Heart left ventricle (tissue), 16 donors: ENCODE data around the gene AQP11. TPM values are rescaled to one million over a fixed set of nuclear protein-coding genes. Genes with fewer than 3 reads are reported as not detected.

Source experiments
- ATAC-seq, 4 donors: fragments of 200-7000 bp; cut with Tn5 transposase; one replicate each; pipeline ENCODE4 v1.9.1; 2020 to 2022; ENCODE audit warnings: moderate library complexity in 4 of 4, mild to moderate bottlenecking in 3 of 4, moderate number of reproducible peaks in 1 of 4
- DNase-seq, 5 donors: peaks; one replicate each; pipeline ENCODE4 v3.0.0-alpha.2; 2020
- H3K27ac ChIP-seq, 12 donors: fragments of 200-600 bp; sonication (generic) in 4 of 12; one replicate each; pipeline versions ENCODE4 v1.5.0 to v1.8.0; 2016 to 2022; ENCODE audit warnings: mild to moderate bottlenecking in 2 of 12
- H3K27me3 ChIP-seq, 9 donors: fragments of 200-600 bp; sonication (generic) in 2 of 9; one replicate each; pipeline versions ENCODE4 v1.5.1 to v1.8.0; 2016 to 2022; ENCODE audit warnings: mild to moderate bottlenecking in 3 of 9
- H3K36me3 ChIP-seq, 9 donors: fragments of 200-600 bp; sonication (generic) in 2 of 9; one replicate each; pipeline versions ENCODE4 v1.5.0 to v1.8.0; 2018 to 2022; ENCODE audit warnings: mild to moderate bottlenecking in 2 of 9
- H3K4me1 ChIP-seq, 12 donors: fragments of 200-600 bp; sonication (generic) in 4 of 12; one replicate each; pipeline versions ENCODE4 v1.5.0 to v1.8.0; 2016 to 2022; ENCODE audit warnings: mild to moderate bottlenecking in 3 of 12
- H3K4me3 ChIP-seq, 12 donors: fragments of 200-600 bp; sonication (generic) in 4 of 12; one replicate each; pipeline versions ENCODE4 v1.5.0 to v1.8.0; 2017 to 2022; ENCODE audit warnings: mild to moderate bottlenecking in 9 of 12, moderate library complexity in 4 of 12
- H3K9me3 ChIP-seq, 12 donors: fragments of 200-600 bp; sonication (generic) in 4 of 12; one replicate each; pipeline versions ENCODE4 v1.5.0 to v1.8.0; 2016 to 2022; ENCODE audit warnings: mild to moderate bottlenecking in 1 of 12
- CTCF ChIP-seq, 12 donors: fragments of 200-600 bp; sonication (generic) in 4 of 12; IDR thresholded peaks; one replicate each; pipeline versions ENCODE4 v1.5.0 to v1.8.0; 2018 to 2022; ENCODE audit warnings: antibody characterized with exemption in 12 of 12, mild to moderate bottlenecking in 5 of 12
- POLR2A ChIP-seq, 2 donors: fragments of 450-650 bp; IDR thresholded peaks; one replicate each; pipeline ENCODE4 v1.6.1; 2017; ENCODE audit warnings: antibody characterized with exemption in 2 of 2, mild to moderate bottlenecking in 2 of 2, moderate library complexity in 2 of 2
- WGBS, 4 donors: extraction: QIAGEN DNeasy Blood & Tissue Kit in 2 of 4; methylation state at CpG; one replicate each; pipeline versions ENCODE4 v1.1.5 to v1.1.7; 2013 to 2018; 5-methylcytosine and 5-hydroxymethylcytosine counted together
- intact Hi-C, 10 donors: fragments of 100-400 bp; cut with DNase I; formaldehyde crosslinking; loops; one replicate each; pipeline versions ENCODE4 v1.11.1 to v1.14.2; 2022
- polyA plus RNA-seq, 2 donors: library from polyadenylated mRNA; stranded (reverse); fragments of 200-250 nt; gene quantifications; one replicate each; pipeline ENCODE4 v1.2.3, GENCODE V29; 2013
- total RNA-seq, 9 donors: library from RNA; depleted of rRNA in 2 of 9; stranded (reverse); fragments of >200 nt in 2 of 9; fragmentation: NEBNext Ultra II Directional in 3 of 9; extraction: Animal tissue kit (Norgen Biotek cat#: 25700) in 3 of 9; gene quantifications; one replicate each; pipeline versions ENCODE4 v1.1.0 to v1.2.4, GENCODE V29; 2016 to 2023
- donor health status: ischemic (EF 13 %, LVEDD 7.1; RV severe dilation, severe dysfunction).
- donor health status: healthy with polysubstance abuse.
- donor health status: DM: no; HTN: yes; CAD: no.
- donor health status: DM: no; HTN: no; CAD: no.
- donor health status: ischemic (EF 25% LVEDD 6.9; RV normal size, moderate dysfunction).
- donor health status: ischemic (EF 25% LVEDD 5.7; RV mildly dilated, moderate dysfunction).
- donor health status: healthy.
- donor health status: DM: yes; HTN: yes; CAD: no.
- donor health status: ischemic (EF 35%, LVEDD 5.7; RV mildly dilated, moderate dysfunction).
- donor health status: nonischemic (EF 11% LVEDD 7.7; RV severe dilation, severe dysfunction).
- donor health status: DM: yes; HTN: yes; CAD: no.
- donor health status: PGD.
- donor health status: ischemic (EF 29% LVEDD 5.4; RV normal size, mild dysfunction).
- donor health status: nonischemic (EF 23%, LVEDD 6.1; RV moderate dilation, normal function).

Gene AQP11
- total and polyA plus RNA-seq, 11 donors, result 0.27 to 1.8 (median 0.85) TPM

GRCh38 chr11:77604281-77604680 is 14.5 kb downstream of the AQP11 start:
- Histone ChIP-seq H3K27ac (no peak overlapping the region), H3K36me3 (peaks cover 0 to 37% (median 26%) of the 10 kb centered on the region in 9 donors), H3K27me3 (no peaks in the 10 kb centered on the region), H3K9me3 (no peaks in the 10 kb centered on the region), H3K4me1 (peaks cover 0 to 16% (median 4%) of the 10 kb centered on the region in 12 donors), H3K4me3 (no peak overlapping the region)
- WGBS, 4 donors, result 95 to 100% (median 98%) methylated on average over 2 of the region's 2 CpGs
- DNase-seq (no peak), ATAC-seq (no peak)
- intact Hi-C loops, result no loop called here
- TF ChIP-seq POLR2A (IDR thresholded peaks at IDR 0.05) (no peak), CTCF (IDR thresholded peaks at IDR 0.05) (no peak)

GRCh38 chr11:77609234-77609633 is 19.5 kb downstream of the AQP11 start:
- no peak for DNase-seq
- 35 to 63% (median 50%) methylated on average over 1 of the region's 1 CpG for WGBS, 4 donors
- no peaks in the 10 kb centered on the region for H3K9me3 ChIP-seq
- no peaks in the 10 kb centered on the region for H3K27me3 ChIP-seq
- no peak overlapping the region for H3K27ac ChIP-seq
- no peak overlapping the region for H3K4me3 ChIP-seq
- no peak for ATAC-seq
- no peaks in the 10 kb centered on the region for H3K4me1 ChIP-seq
- TF ChIP-seq POLR2A (IDR thresholded peaks at IDR 0.05) (no peak), CTCF (IDR thresholded peaks at IDR 0.05) (no peak)
- peaks cover 0 to 81% (median 47%) of the 10 kb centered on the region in 9 donors for H3K36me3 ChIP-seq
- intact Hi-C loops, result no loop called here

GRCh38 chr11:77611921-77612320 is 22.2 kb downstream of the AQP11 start:
- no peak for ATAC-seq
- Histone ChIP-seq H3K4me3 (no peak overlapping the region), H3K4me1 (no peaks in the 10 kb centered on the region), H3K27ac (no peak overlapping the region), H3K27me3 (no peaks in the 10 kb centered on the region), H3K36me3 (peaks cover 0 to 99% (median 55%) of the 10 kb centered on the region in 9 donors), H3K9me3 (no peaks in the 10 kb centered on the region)
- intact Hi-C loops, result loop anchor here in 2 of 10 donors (10.0 kb wide), 1 partner anchor 417 kb away; no protein-coding TSS in a partner anchor
- DNase-seq, result no peak
- TF ChIP-seq CTCF (IDR thresholded peaks at IDR 0.05) (no peak), POLR2A (IDR thresholded peaks at IDR 0.05) (no peak)

GRCh38 chr11:77617892-77618291 is 28.1 kb downstream of the AQP11 start:
- intact Hi-C loops, result loop anchor here in 3 of 10 donors (5.0 to 10.0 kb wide), 2 partner anchors 423 to 426 kb away; no protein-coding TSS in a partner anchor
- WGBS, 4 donors, result 86 to 92% (median 89%) methylated on average over 3 of the region's 3 CpGs
- Histone ChIP-seq H3K4me1 (no peaks in the 10 kb centered on the region), H3K9me3 (no peaks in the 10 kb centered on the region), H3K4me3 (no peak overlapping the region), H3K27me3 (no peaks in the 10 kb centered on the region), H3K36me3 (peaks cover 2 to 97% (median 76%) of the 10 kb centered on the region in 9 donors), H3K27ac (no peak overlapping the region)
- TF ChIP-seq CTCF (IDR thresholded peaks at IDR 0.05) (no peak), POLR2A (IDR thresholded peaks at IDR 0.05) (no peak)
- ATAC-seq (no peak), DNase-seq (no peak)
